Neural crest cell (in vitro differentiated cells): Measurements from ENCODE around the gene TRAM2. TPM values are rescaled to one million over a fixed set of nuclear protein-coding genes. Genes with fewer than 3 reads are reported as not detected.
A peak's percentile ranks its signal among the peaks of the same experiment; 100 is the strongest.

Experiments
- DNase-seq: peaks from one replicate; pipeline ENCODE4 v3.0.0; 2021; ENCODE audit warnings: low read depth, mixed read lengths, low spot score
- H3K27ac Mint-ChIP-seq: one replicate; pipeline ENCODE4 v1.8.0; 2021; ENCODE audit warnings: mild to moderate bottlenecking, mixed read lengths; ENCODE audit not compliant: unreplicated experiment
- H3K27me3 Mint-ChIP-seq: 2 replicates; pipeline ENCODE4 v1.8.0; 2021; ENCODE audit warnings: low read depth, mild to moderate bottlenecking, mixed read lengths
- H3K36me3 Mint-ChIP-seq: 2 replicates; pipeline ENCODE4 v1.8.0; 2021; ENCODE audit warnings: low read depth, mild to moderate bottlenecking, mixed read lengths
- H3K4me1 Mint-ChIP-seq: 2 replicates; pipeline ENCODE4 v1.8.0; 2021; ENCODE audit warnings: mixed read lengths
- H3K4me3 Mint-ChIP-seq: one replicate; pipeline ENCODE4 v1.8.0; 2021; ENCODE audit warnings: mild to moderate bottlenecking, mixed read lengths
- H3K9me3 Mint-ChIP-seq: 2 replicates; pipeline ENCODE4 v1.8.0; 2021; ENCODE audit warnings: mixed read lengths
- total RNA-seq: library from RNA; stranded (reverse); gene quantifications from 2 replicates; pipeline ENCODE4 v1.2.1, GENCODE V29; 2021
- TF ChIP-seq, protein P1 (sequence below): fragments of 200-600 bp; sonication (generic); conservative IDR thresholded peaks from 2 replicates; pipeline ENCODE4 v1.5.0; 2021; ENCODE audit warnings: antibody characterized with exemption, mild to moderate bottlenecking

Gene TRAM2
- total RNA-seq, 1 donor from 2014 or later: 20.2 TPM

DNA sequence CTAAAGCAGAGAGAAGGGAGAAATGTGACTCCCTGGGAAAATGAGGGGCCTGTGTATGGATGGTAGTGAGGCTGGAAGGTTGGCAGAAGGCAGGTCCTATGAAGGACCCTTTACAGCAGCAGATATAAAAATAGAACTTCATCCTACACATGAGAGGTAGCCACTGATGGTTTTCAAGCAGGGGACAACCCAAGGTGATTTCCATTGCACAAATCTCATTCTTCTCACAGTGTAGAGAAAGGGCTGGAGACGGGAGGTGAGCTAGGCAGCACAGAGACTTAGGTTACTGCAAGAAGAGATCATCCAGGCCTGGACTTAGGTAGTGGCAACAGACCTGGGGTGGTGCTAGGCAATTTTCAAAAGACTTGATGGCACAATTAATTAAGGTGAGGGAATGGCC, 30.7 kb downstream of the TRAM2 start:
- H3K9me3 Mint-ChIP-seq: no peaks in the 10 kb centered on the region
- H3K36me3 Mint-ChIP-seq: no peaks in the 10 kb centered on the region
- no peaks in the 10 kb centered on the region for H3K27me3 Mint-ChIP-seq
- no peak for DNase-seq
- H3K27ac Mint-ChIP-seq: no peak overlapping the region
- peaks cover 62% of the 10 kb centered on the region for H3K4me1 Mint-ChIP-seq
- TF ChIP-seq, protein P1, sequence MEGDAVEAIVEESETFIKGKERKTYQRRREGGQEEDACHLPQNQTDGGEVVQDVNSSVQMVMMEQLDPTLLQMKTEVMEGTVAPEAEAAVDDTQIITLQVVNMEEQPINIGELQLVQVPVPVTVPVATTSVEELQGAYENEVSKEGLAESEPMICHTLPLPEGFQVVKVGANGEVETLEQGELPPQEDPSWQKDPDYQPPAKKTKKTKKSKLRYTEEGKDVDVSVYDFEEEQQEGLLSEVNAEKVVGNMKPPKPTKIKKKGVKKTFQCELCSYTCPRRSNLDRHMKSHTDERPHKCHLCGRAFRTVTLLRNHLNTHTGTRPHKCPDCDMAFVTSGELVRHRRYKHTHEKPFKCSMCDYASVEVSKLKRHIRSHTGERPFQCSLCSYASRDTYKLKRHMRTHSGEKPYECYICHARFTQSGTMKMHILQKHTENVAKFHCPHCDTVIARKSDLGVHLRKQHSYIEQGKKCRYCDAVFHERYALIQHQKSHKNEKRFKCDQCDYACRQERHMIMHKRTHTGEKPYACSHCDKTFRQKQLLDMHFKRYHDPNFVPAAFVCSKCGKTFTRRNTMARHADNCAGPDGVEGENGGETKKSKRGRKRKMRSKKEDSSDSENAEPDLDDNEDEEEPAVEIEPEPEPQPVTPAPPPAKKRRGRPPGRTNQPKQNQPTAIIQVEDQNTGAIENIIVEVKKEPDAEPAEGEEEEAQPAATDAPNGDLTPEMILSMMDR: no peak
- no peak overlapping the region for H3K4me3 Mint-ChIP-seq

DNA sequence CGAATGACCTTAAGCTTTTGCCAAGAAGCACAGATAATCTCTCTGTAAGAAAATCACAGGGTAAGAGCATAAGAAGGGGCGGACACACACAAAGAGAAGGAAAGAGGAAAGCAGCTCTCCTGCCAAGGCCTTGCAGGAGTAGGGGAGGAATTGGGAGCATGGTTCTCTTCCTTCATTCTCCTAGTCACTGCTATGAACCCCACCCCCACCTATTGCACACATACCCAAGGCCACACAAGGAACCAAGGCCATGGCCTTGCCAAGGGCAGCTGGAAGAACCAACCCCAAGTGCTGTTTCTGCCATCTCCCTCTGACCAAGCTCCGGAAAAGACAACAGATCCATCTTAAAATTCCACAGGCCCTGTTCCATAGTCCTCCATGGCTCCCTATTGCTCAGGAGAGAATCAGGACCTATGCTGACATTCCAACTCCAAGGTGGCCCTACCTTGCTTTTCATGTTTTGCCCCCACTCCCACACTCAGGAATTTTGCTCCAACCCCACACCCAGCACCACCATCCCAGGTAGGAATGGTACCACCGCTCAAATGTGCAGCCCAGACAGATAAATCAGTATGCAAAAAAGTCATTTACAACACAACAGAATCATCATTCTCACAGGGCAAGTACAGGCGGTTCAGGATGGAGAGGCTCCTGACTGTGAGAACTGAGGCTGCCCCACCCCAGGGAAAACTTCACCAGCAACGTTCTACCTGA, 31.3 kb downstream of the TRAM2 start:
- no peaks in the 10 kb centered on the region for H3K9me3 Mint-ChIP-seq
- H3K27ac Mint-ChIP-seq: peak overlapping the region; percentile 69
- H3K36me3 Mint-ChIP-seq: no peaks in the 10 kb centered on the region
- no peak for DNase-seq
- no peaks in the 10 kb centered on the region for H3K27me3 Mint-ChIP-seq
- H3K4me3 Mint-ChIP-seq: no peak overlapping the region
- peaks cover 63% of the 10 kb centered on the region for H3K4me1 Mint-ChIP-seq
- TF ChIP-seq, protein P1: no peak

DNA sequence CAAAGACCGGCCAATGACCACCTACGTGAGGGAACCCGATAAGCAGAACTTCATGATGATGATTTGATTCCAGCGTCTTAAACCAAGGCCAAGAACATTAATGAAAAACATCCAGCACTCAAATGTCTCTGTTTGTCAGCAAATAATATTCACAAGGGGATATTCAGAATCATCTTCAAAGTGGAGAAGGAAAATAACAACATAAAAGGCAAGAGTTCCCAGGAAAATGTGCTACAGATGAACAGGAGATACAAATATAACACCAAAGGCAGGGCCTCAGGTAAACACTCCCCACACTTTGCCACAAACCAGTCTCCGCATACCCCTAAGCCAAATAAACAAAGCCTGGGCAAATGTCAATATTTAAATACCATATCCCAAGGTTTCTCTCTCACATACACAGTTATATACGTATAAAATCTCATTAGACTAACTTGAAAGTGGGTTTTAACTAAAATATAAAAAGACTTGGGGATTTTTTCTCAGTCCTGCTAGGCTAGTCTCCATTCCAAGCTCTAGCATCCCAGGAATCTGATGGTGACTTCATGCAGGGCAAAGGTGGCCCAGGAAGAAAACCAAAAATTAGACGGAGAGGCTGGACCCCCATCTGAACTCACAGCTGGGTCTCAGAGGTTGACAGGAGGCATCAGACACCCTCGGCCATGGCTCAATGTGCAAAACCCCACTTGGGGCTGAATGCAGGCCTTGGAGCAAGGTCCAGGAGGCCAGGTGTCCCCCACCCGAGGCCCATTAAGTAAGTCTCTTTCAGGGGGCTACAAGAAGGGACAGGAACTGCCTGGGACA, 32.1 kb downstream of the TRAM2 start:
- H3K9me3 Mint-ChIP-seq: no peaks in the 10 kb centered on the region
- peaks cover 59% of the 10 kb centered on the region for H3K4me1 Mint-ChIP-seq
- no peaks in the 10 kb centered on the region for H3K36me3 Mint-ChIP-seq
- TF ChIP-seq, protein P1: no peak
- H3K4me3 Mint-ChIP-seq: no peak overlapping the region
- no peak for DNase-seq
- H3K27ac Mint-ChIP-seq: peak overlapping the region; percentile 69
- no peaks in the 10 kb centered on the region for H3K27me3 Mint-ChIP-seq

DNA sequence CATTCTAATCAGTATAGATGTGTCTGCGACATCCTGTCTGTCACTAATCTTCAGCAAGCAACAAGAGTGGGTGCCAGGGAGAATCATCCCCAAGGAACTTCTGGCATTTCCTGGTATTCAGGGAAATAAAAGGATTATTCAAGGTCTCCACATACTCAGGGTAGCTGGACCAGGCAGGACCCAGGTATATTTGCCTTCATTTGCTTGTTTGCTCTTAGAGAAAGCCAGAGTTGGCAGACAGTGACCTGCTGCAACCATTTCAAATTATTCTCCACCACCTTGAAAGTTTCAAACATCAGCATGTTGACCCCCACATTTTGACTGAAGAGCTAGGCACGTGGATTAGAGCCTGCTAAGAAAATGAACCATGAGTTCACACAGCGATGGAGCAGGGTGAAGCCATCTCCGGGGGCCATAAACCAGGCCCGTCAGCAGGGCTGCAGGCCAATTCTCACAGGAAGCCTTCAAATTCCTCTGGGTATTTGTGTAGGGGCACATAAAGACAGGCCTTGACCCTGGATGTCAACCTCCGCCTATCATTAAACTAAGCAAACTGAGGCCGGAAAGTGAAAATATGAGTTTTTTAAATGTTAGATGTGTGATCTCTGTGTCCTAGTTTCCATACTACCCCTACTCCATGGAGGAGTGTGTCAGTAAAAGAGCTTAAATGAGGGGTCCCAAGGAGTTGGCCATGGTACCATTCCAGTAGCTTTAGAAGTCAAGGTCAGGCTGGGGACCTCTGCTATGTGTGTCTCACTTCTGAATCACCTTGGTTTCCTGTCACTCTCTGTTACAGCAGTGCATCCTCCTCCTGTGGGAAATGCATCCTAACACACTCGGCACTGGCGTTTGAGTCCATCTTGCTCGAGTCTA, 32.9 kb downstream of the TRAM2 start:
- H3K9me3 Mint-ChIP-seq: no peaks in the 10 kb centered on the region
- peaks cover 52% of the 10 kb centered on the region for H3K4me1 Mint-ChIP-seq
- peak overlapping the region; percentile 48 for H3K27ac Mint-ChIP-seq
- no peak for DNase-seq
- TF ChIP-seq, protein P1: no peak
- no peaks in the 10 kb centered on the region for H3K36me3 Mint-ChIP-seq
- H3K27me3 Mint-ChIP-seq: no peaks in the 10 kb centered on the region
- no peak overlapping the region for H3K4me3 Mint-ChIP-seq

DNA sequence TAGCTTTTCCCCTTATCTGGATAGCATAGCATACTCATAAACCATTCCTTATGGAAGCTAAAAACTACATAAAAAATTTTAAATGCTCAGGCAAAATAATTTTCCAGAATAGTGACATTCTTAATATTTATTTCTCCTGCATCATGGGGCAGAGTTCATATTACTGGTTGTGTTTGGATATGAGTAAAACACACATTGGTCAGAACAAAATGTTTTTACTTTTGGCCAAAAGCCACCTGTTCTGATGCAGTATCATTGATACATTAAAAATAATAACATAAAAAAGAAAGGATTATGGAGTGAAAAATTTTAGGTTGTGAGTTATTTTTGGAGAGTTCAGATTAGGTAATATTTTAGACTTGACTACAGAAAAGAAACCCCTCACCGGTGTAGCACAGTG, 33.6 kb downstream of the TRAM2 start:
- TF ChIP-seq, protein P1: no peak
- Mint-ChIP-seq H3K4me1 (peaks cover 49% of the 10 kb centered on the region), H3K9me3 (no peaks in the 10 kb centered on the region), H3K36me3 (no peaks in the 10 kb centered on the region), H3K27me3 (no peaks in the 10 kb centered on the region), H3K4me3 (no peak overlapping the region), H3K27ac (no peak overlapping the region)
- no peak for DNase-seq
